Gastroesophageal sphincter (tissue), 3 donors: ENCODE data around the gene ADARB1.

Experiments
- POLR2A ChIP-seq, 2 donors: fragments of 450-650 bp; IDR thresholded peaks; one replicate each; pipeline ENCODE4 v1.6.1; 2017; ENCODE audit warnings: antibody characterized with exemption in 2 of 2, mild to moderate bottlenecking in 2 of 2, moderate library complexity in 1 of 2
- POLR2AphosphoS5 ChIP-seq: sonication (generic); formaldehyde crosslinking; IDR thresholded peaks from one replicate; pipeline ENCODE4 v1.6.1; 2017; ENCODE audit warnings: antibody characterized with exemption
- TF ChIP-seq, protein P1 (sequence below), 4 experiments: fragments of 200-600 bp in 2 of 4; fragments of 450-650 bp in 2 of 4; sonication (generic) in 1 of 4; IDR thresholded peaks; one replicate each; pipeline ENCODE4 v1.5.1; 2017 to 2019; ENCODE audit warnings: antibody characterized with exemption in 4 of 4, mild to moderate bottlenecking in 2 of 4, moderate library complexity in 2 of 4

DNA sequence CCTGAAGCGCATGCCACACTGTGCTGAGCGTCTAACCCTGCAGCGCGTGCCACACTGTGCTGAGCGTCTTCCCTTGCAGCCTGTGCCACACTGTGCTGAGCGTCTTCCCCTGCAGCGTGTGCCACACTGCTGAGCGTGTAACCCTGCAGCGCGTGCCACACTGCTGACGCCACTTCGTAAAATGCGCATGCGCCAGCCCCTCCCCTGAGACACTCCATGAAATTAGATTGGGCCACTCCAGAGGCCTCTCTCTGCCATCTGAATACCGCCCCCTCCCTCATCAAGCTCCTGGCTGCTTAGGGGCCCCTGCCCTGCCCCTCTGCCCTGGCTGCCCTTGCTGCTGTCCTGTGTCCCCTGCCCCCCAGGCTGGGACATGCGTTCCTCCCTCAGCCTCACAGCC is 128.5 kb downstream of the ADARB1 start:
- TF ChIP-seq, protein P1, sequence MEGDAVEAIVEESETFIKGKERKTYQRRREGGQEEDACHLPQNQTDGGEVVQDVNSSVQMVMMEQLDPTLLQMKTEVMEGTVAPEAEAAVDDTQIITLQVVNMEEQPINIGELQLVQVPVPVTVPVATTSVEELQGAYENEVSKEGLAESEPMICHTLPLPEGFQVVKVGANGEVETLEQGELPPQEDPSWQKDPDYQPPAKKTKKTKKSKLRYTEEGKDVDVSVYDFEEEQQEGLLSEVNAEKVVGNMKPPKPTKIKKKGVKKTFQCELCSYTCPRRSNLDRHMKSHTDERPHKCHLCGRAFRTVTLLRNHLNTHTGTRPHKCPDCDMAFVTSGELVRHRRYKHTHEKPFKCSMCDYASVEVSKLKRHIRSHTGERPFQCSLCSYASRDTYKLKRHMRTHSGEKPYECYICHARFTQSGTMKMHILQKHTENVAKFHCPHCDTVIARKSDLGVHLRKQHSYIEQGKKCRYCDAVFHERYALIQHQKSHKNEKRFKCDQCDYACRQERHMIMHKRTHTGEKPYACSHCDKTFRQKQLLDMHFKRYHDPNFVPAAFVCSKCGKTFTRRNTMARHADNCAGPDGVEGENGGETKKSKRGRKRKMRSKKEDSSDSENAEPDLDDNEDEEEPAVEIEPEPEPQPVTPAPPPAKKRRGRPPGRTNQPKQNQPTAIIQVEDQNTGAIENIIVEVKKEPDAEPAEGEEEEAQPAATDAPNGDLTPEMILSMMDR (IDR thresholded peaks at IDR 0.05) = no peak
- TF ChIP-seq POLR2A (IDR thresholded peaks at IDR 0.05) = no peak
- TF ChIP-seq POLR2AphosphoS5 = no peak
